ENCODE results near the gene EPS15.

GRCh38 chr1:51313268-51313852, 205.7 kb downstream of the EPS15 start:
- TF ChIP-seq EZH2phosphoT487 (IDR thresholded peaks at IDR 0.05; ENCODE audit: insufficient read depth, low read depth) (no peak), EZH2 (IDR thresholded peaks at IDR 0.05; ENCODE audit: insufficient read depth, poor library complexity, severe bottlenecking) (no peak)

Data from GM23248 (cell line).